GM19099 (cell line): ENCODE data around the gene ARHGDIA.

Experiments used
- POLR2A ChIP-seq: IDR thresholded peaks from 3 replicates; pipeline ENCODE4 v1.6.1; 2011; ENCODE audit warnings: low read depth; ENCODE audit not compliant: insufficient read length; ENCODE audit errors: extremely low read depth

The ARHGDIA gene

DNA sequence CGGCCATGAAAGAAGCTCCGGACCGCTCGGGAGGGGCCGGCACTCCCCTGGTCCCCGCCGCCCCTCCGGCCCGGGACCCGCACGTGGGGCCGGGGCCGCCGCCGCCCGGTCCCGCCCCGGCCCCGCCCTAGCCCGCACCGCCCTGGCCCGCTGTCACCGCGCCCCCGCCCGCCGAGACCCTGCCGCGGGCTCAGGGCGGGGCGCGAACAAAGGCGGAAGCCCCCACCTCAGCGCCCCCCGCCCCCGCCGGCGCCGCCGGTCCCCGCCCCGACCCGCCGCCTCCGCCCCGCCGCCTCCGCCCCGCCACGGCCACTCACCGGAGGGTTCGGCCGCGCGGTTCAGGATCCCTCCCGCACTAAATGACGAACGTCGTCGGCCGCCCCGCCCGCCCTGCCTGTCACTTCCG is at the start of gene ARHGDIA:
Gene ARHGDIA (minus strand): TSS at position 357 of the 406 bp plus-strand sequence. CDS start 1,407 bp downstream, outside the sequence.
- TF ChIP-seq POLR2A: no peak

DNA sequence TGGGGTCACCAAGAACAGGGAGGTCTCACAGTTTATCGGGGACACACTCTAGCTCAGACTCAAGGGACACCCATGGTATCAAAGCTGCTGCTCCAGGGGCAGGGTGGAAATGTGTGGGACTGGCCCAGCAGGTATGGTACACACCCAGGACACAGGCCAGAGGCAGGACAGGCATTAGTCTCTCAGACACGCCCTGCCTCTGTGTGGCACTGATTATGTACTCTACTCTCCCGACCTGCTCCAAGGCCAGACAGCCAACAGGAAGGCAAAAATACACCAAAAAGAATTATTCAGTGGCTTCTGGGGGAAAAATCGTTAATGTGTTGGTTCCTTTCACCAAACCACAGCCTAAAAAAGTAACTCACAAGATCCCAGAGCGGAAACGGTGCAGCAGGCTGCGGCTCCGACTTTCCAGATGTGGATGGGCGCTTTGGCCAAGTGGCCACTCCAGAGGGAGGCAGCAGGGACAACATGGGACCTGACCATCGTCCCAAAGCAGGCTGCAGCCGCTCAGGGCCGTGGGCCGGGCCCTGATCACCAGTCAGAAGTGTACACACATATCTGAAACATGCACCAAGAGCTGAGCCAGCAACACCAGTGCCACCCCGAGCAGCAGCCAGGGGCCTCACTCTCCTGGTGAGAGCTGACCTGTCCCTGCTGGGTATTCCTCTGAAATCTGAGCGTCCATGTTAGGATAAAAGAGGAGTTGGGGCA is 47.9 kb upstream of the ARHGDIA start:
- TF ChIP-seq POLR2A: no peak

DNA sequence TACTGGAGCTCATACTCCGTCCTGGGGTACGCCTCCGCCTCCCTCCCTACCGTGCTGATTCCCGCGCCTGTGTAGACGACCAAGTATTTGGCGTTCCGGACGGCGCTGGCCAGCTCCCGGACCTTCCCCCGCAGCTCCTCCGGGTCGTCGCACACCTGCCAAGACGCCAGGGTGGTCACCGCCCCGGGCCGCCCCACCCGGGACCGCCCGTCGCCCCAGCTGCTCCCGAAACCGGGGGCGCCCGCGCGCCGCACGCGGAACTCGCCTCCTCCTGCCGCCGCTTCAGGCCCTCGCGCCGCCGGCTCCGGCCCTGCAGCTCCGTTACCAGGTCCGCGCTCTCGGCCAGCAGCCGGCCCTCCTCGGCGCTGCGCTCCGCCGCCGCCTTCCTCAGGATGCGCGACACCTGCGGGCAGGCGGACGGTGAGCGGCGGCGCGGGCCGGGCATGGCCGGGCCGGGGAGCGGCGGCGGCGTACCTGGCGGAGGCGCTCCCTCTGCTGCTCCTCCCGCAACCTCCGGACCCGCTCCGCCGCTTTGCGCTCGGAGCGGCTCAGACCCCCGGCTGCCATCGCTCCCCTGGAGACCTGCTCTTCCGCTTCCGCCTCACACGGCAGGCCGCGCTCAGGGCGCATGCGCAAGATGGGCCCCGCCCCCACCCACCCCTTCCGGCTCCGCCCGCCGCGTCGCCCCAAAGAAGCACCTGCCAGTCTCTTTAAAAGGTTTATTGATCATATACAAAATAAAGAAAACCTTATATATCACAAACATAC is 46.6 kb upstream of the ARHGDIA start, which contains the start of gene SIRT7:
Gene SIRT7 (minus strand): TSS at position 612 of the 768 bp plus-strand sequence. CDS start 45 bp downstream, at position 567.
- TF ChIP-seq POLR2A: peak; percentile 89

DNA sequence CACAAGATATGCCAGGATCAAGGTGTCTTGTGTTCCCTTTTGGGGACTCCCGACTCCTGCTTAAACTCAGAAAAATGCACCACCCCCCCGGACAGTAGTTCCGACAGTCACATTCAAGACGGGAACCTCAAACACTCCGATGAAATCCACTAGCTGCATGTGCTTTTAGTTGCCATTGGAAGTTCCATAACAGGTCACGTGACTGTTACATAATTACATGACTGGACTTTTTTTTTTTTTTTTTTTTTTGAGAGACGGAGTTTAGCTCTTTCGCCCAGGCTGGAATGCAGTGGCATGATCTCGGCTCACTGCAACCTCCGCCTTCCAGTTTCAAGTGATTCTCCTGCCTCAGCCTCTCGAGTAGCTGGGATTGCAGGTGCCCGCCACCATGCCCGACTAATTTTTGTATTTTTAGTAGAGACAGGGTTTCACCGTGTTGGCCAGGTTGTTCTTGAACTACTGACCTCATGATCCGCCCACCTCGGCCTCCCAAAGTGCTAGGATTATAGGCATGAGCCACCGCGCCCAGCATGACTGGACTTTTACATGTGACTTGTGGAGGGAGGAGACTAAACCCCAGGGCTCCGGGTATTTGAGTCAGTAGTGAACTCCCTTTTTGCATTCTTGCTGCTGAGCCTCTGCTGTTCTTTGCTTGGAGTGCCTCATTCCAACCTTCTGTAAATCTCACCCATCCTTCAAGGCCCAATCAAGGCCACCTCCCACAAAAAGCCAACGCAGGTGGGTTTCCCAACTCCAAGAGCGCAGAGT is 45.3 kb upstream of the ARHGDIA start:
- no peak for TF ChIP-seq POLR2A

DNA sequence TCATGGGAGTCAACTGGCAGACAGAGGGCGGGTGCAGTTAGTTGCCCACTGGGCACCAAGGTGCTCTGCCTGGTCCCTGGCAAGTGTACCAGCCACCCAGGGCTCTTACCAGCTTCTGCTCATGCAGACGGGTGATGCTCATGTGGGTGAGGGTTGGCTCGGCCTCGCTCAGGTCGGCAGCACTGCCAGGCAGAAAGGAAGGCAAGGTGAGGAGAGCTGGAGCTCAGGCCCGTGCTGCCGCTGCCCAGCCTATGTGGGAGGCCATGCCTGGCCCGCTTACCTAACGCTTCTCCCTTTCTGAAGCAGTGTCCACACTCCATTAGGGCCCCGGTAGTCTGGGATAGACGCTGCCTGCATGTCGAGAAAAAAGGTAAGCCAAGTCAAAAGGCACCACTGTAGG is 44.2 kb upstream of the ARHGDIA start:
- TF ChIP-seq POLR2A: no peak

DNA sequence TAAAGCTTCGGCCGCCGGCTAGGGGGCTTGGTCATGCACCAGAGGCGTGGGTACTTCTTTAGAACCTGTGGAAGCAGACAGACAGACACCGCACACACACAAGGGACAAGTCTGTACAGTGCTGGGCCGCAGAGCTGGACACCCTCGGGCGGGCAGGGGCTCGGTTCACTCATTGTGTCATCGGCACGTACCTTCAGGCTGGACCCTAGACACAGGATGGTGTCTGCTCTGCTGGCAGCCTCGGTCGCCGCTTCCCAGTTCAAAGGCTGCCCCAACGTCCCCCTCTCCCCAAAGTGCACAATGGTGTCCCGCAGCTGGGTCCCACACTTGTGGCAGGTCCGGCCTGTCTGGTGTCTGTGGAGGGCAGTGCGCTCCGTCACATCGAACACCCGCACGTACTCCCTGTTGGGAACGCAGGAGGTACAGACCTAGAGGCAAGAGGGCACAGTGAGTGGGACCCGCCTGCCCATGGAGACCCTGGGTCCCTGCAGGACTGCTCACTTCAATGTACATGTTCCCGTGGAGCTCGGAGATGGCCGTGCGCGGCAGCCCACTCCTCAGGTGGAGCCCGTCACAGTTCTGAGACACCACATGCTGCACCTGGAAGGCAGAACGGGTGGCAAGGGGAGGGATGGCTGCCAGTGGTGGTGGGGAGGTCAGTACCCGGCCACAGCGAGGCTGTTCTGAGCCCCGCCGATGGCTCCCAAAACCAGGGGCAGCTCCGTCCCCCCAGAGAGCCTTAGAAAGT is 43.1 kb upstream of the ARHGDIA start:
- no peak for TF ChIP-seq POLR2A

DNA sequence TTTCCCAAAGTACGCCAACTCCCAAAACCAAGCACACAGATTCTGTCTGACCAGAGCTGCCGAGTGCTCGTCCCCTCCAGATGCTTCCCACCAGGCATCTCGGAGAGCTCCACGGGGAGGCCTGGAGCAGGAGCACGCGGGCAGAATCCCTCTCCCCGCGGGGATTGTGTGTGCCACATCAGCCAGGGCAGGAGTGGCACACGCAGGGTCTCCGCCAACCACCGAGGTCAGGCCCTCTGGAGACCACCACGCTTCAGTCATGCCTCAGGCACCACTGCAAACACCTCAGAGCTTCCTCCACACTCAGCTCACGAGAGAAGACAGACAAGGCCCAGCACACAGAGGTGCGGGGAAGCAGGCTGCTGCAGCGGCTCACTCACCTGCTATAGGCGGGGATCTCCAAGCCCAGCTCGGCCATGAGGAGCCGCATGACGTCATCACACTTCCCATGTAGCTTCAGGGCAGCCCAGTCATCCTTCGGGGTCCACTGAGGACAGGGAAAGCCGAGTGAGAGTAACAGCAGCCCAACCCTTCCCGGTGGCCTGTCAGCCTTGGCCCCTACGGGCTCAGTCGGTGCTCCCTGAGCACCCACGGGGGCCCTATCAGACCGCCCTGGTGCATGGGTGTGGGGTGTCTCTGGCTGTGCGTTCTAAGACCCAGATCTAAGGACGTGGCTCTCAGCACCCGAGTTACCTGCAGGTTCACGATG is 42.4 kb upstream of the ARHGDIA start:
- no peak for TF ChIP-seq POLR2A

DNA sequence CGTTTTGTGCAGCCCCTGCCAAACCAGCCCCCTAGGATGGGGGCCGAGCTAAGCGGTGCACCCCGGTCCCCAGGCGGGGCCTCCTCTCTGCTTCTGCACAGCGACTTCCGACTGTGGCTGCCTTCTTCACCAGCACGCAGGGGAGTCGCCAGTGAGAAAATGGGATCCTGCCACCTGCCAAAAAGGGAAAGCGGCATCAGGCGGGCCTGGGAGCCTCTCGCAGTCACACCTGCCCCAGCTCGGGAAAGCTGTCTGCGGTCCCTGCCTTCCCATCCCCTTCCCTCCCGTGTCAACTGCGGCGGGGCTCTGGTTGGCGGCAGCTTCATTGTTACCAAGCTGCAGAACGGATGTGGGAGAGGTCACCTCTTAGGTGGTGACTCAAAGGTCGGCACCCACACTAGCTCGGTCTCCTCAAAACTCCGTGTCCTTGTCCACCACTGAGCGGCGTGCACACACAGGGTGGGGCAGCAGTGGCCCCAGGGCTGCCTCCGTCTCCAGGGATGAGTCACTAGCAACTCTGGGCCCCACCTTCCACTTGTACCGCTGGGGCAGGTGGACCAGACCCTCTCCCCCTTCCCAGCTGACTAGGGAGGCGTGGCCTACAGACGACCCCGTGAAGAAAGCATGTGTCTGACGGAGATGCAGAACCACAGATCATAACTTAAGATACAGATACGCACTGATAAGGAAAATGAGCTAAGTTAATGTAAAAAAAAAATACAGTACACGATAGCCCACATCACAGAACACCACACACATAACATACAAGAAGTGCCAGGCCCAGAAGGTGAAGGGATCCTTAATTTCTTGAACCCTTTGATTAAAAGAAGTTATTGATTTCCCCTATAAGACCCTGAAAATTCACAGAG is 41.5 kb upstream of the ARHGDIA start:
- no peak for TF ChIP-seq POLR2A

DNA sequence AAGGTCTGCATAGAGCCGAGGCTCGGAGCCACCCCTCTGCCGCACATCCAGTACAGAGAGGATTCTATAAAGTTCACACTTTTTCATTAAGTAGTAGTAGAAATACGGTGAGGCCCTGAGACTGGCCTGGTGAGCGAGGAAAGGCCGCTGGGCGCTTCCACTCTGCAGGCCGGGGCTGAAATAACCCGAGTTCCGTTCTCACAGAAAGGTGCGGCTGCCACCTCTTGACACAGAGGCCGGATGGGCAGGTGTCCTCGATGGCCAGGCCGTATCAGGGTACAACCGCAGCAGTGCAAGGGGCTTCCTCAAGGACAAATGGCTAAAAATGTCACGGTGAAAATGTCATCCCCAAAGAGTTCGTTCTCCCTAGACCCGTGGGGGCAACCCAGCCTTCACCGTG is 40.8 kb upstream of the ARHGDIA start:
- TF ChIP-seq POLR2A: no peak

DNA sequence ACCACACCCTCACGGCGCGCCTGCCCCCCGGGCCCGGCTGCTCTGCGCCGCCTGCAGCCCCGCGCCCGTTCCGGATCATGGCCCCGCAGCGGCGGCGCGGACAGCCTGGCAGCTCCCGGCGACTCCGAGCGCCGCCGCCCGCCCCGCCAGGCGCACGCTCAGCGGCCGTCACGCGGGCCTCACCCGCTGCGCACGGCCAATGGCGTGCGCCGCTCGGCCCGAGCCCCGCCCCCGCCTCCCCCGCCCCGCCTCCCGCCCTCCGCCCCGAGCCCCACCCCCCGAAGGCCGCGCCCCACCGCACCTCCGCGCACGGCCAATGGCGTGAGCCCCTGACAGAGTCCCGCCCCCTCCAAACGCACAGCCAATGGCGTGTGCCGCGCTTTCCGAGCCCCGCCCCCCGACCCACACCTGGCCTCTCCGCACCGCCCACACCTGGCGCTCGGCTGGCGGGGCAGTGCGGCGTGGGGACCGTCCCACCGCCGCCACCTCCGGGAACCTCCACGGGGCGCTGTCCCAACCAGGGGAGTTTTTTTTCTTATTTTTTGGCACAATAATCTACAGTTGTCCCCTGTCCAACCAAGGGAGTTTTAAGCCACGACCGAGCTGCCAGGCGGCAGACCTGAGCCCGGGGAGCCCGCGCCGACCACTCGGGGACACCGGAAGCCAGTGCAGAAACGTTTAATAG is 40.3 kb upstream of the ARHGDIA start, which contains the start of gene PCYT2:
Gene PCYT2 (minus strand): TSS at position 123 of the 685 bp plus-strand sequence. CDS start 44 bp downstream, at position 79.
- TF ChIP-seq POLR2A: peak; percentile 54

DNA sequence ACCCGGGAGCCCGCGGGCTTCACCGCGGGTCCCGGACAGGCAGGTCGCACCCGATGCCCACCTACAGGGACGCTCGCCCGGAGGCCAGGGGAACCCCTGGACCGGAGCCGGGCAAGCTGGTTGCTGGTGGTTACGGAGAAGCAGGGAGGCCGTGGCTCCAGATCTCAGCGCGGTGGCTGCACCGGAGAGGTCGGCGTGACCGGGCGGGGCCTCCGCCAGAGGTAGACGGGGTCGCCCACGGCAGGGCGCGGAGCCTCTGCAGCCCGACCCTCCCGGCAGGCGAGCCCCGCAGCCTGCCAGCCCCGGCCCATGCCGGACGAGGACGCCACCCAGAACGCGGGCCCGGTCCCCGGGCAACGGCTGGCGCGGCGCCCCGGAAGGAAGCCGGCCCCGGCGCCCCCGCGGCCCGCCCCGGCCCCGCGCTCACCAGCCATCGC is 39.7 kb upstream of the ARHGDIA start:
- no peak for TF ChIP-seq POLR2A

DNA sequence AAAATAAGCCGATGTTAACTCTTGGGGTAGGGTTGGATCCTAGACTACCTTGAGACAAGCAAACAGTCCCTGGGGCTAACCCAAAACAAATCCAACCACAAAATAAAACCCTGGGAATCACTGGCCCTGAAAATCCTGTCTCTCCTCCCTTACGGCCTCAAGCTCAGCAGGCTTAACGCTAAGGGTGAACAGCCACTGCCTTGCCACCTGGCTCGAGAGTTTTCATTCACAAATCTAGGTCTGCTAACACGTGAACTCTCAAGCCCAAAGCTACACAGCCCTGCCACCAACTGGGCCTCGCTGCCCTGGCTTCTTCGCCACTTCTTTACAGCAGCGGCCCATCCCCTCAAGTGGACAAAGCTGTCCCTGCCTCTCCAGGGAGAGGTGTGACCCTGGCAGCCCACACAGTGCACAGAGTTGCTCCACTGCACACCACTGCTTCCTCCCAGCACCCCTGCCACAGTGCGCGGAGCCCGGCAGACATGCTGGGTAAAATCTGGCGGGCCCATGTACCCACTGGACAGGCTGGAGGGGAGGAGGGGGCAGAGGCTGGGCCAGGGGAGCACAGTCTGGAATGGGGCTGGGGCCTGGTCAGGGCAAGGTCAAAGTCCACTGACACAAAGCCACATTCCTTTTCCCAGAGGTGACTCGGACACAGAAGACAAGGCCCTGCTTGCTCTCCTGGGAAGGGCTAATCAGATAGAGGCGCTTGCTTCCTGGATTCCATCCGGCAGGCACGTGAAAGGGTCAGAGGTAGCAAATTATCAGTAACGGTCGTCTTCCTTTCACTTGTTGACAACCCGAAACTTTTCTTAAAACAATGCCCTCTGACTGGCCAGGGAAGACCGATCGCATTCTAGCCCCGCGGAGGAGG is 39.1 kb upstream of the ARHGDIA start:
- no peak for TF ChIP-seq POLR2A

DNA sequence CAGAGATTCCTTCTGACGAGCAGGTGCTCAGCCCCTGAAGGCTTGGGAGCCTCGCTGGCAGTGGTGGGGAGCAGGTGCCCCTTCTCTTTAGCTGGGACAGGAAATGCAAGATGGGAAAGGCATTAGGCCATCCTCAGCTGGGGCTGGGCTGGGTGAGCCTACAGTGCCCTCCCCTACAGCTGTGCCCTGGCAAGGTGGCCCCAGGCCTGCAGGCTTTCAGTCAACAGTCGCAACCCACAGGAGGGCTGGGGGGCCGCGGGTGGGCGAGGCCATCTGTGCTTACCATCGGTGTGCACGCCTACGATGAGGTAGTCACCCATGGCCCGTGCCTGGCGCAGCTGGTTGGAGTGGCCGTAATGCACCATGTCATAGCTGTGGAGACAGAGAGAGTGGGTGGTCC is 38.1 kb upstream of the ARHGDIA start:
- TF ChIP-seq POLR2A: no peak
